K562 (cell line): Measurements from ENCODE around the gene POLK. TPM values are rescaled to one million over a fixed set of nuclear protein-coding genes. Genes with fewer than 3 reads are reported as not detected.

Source experiments
- ATAC-seq: fragments of 200-7000 bp; cut with Tn5 transposase; 3 replicates; pipeline ENCODE4 v1.9.1; 2020; ENCODE audit warnings: moderate library complexity
- BruUV-seq: library from RNA; stranded (reverse); fragments of 400-500 nt; replicated peaks from 2 replicates; lab custom pipeline; 2021; lab: Mats Ljungman, UMichigan
- CTCF ChIA-PET: fragments of 300-600 bp; formaldehyde crosslinking; extraction: SDS; loops from one replicate; lab custom pipeline; 2021; ENCODE audit warnings: low intra/inter-chr PET ratio; lab: Yijun Ruan, JAX
- POLR2A ChIA-PET: fragments of 300-600, 350-650 bp; sonication (Branson Sonifier 250); formaldehyde crosslinking; extraction: SDS; loops from one replicate; lab custom pipeline; 2021; ENCODE audit warnings: antibody characterized with exemption, inconsistent platforms; lab: Yijun Ruan, JAX
- DNase-seq, 4 experiments: peaks; one replicate each; pipeline versions ENCODE4 v3.0.0 to v3.0.0-alpha.2; 2011 to 2018; ENCODE audit warnings: low spot score in 3 of 4, mixed read lengths in 3 of 4; ENCODE audit errors: extremely low read depth in 1 of 4
- FAIRE-seq: peaks from 2 replicates; lab custom pipeline; 2011; peaks lifted over from hg19 to GRCh38; lab: Jason Lieb, UNC
- H2AFZ ChIP-seq: 2 replicates; pipeline ENCODE4 v1.6.0; 2011; ENCODE audit warnings: low read depth, low read length, control low read depth, inconsistent platforms
- H3K27ac ChIP-seq: fragments of 200-600 bp; 3 replicates; pipeline ENCODE4 v1.8.0; 2011; ENCODE audit warnings: low read depth, mild to moderate bottlenecking, control low read depth, inconsistent platforms, low read length, moderate library complexity, mixed read lengths; ENCODE audit errors: extremely low read depth
- H3K27me3 ChIP-seq, 2 experiments: fragments of 300-600 bp in 1 of 2; 2 replicates in 1 of 2; 3 replicates in 1 of 2; pipeline versions ENCODE4 v1.6.0 to v1.8.0; 2011; ENCODE audit warnings: inconsistent platforms in 2 of 2, low read length in 2 of 2, mild to moderate bottlenecking in 1 of 2, mixed read lengths in 1 of 2, moderate library complexity in 1 of 2; ENCODE audit not compliant: control insufficient read depth in 2 of 2, insufficient read depth in 2 of 2
- H3K36me3 ChIP-seq: fragments of 300-600 bp; 3 replicates; pipeline ENCODE4 v1.8.0; 2011; ENCODE audit warnings: mild to moderate bottlenecking, low read length, inconsistent platforms; ENCODE audit not compliant: control insufficient read depth, insufficient read depth
- H3K4me1 ChIP-seq, 2 experiments: fragments of 200-600 bp in 1 of 2; replicated peaks in 1 of 2; 2 replicates in 1 of 2; 3 replicates in 1 of 2; pipeline versions ENCODE4 v1.5.1 to v1.8.0; 2011; ENCODE audit warnings: inconsistent platforms in 2 of 2, low read length in 2 of 2, mild to moderate bottlenecking in 1 of 2, mixed read lengths in 1 of 2, moderate library complexity in 1 of 2; ENCODE audit not compliant: control insufficient read depth in 2 of 2, insufficient read depth in 2 of 2
- H3K4me2 ChIP-seq: 2 replicates; pipeline ENCODE4 v1.6.1; 2011; ENCODE audit warnings: low read length, control low read depth, inconsistent platforms, mixed read lengths; ENCODE audit not compliant: insufficient read depth
- H3K4me3 ChIP-seq: fragments of 200-600 bp; sonication (generic), shearing (Covaris generic); 2 replicates; pipeline ENCODE4 v1.5.1; 2016; ENCODE audit warnings: control low read depth, inconsistent platforms
- H3K79me2 ChIP-seq: fragments of 200-600 bp; 3 replicates; pipeline ENCODE4 v1.8.0; 2011; ENCODE audit warnings: low read length, inconsistent platforms; ENCODE audit not compliant: control insufficient read depth, insufficient read depth
- H3K9ac ChIP-seq, 2 experiments: 2 replicates each; pipeline versions ENCODE4 v1.6.0 to v1.6.1; 2011; ENCODE audit warnings: low read depth in 2 of 2, low read length in 2 of 2, control low read depth in 1 of 2, inconsistent platforms in 1 of 2, mild to moderate bottlenecking in 1 of 2, mixed read lengths in 1 of 2; ENCODE audit not compliant: insufficient read depth in 1 of 2
- H3K9me1 ChIP-seq: one replicate; pipeline ENCODE4 v1.6.0; 2011; ENCODE audit warnings: inconsistent platforms, mild to moderate bottlenecking, low read length, moderate library complexity; ENCODE audit not compliant: control insufficient read depth, insufficient read depth
- H3K9me3 ChIP-seq: replicated peaks from 2 replicates; pipeline ENCODE4 v1.5.1; 2011; ENCODE audit warnings: low read depth, low read length, inconsistent platforms; ENCODE audit not compliant: control insufficient read depth, insufficient read depth
- H4K20me1 ChIP-seq: replicated peaks from 2 replicates; pipeline ENCODE4 v1.6.1; 2011; ENCODE audit warnings: low read length, inconsistent platforms, mixed read lengths; ENCODE audit not compliant: control insufficient read depth, insufficient read depth
- ARID1B ChIP-seq: fragments of 450-650 bp; IDR thresholded peaks from 2 replicates; pipeline ENCODE4 v1.6.1; 2016; ENCODE audit warnings: antibody characterized with exemption, mild to moderate bottlenecking, inconsistent platforms
- ARID2 ChIP-seq: fragments of 450-650 bp; IDR thresholded peaks from 2 replicates; pipeline ENCODE4 v1.6.1; 2017; ENCODE audit warnings: antibody characterized with exemption, mild to moderate bottlenecking
- CEBPB ChIP-seq: fragments of 450-650 bp; IDR thresholded peaks from 2 replicates; pipeline ENCODE4 v1.6.1; 2016; ENCODE audit warnings: missing genetic modification characterization, missing compliant biosample characterization
- CHD4 ChIP-seq: fragments of 200-600 bp; sonication (generic); IDR thresholded peaks from 3 replicates; pipeline ENCODE4 v1.6.1; 2012; ENCODE audit warnings: low read depth, mild to moderate bottlenecking, mixed read lengths, low read length, inconsistent platforms; ENCODE audit not compliant: insufficient read depth, insufficient replicate concordance, poor library complexity, severe bottlenecking
- CXXC5 ChIP-seq: fragments of 250-450 bp; sonication (Bioruptor Pico); IDR thresholded peaks from 2 replicates; pipeline ENCODE4 v1.8.0; 2022; ENCODE audit warnings: inconsistent platforms, mild to moderate bottlenecking, moderate library complexity
- DACH1 ChIP-seq: fragments of 450-650 bp; IDR thresholded peaks from 2 replicates; pipeline ENCODE4 v1.6.1; 2018; ENCODE audit not compliant: partially characterized antibody
- ELF2 ChIP-seq: fragments of 250-450 bp; sonication (Bioruptor Pico); IDR thresholded peaks from 2 replicates; pipeline ENCODE4 v1.5.0; 2021; ENCODE audit warnings: mild to moderate bottlenecking
- RFX1 ChIP-seq: fragments of 450-650 bp; IDR thresholded peaks from 2 replicates; pipeline ENCODE4 v1.6.1; 2016; ENCODE audit warnings: mild to moderate bottlenecking, moderate library complexity
- SETDB1 ChIP-seq: IDR thresholded peaks from one replicate; pipeline ENCODE4 v1.6.1; 2012; ENCODE audit warnings: low read length, control low read depth, inconsistent platforms
- SMARCA4 ChIP-seq: fragments of 450-650 bp; IDR thresholded peaks from 2 replicates; pipeline ENCODE4 v1.6.1; 2016
- ZC3H4 ChIP-seq: sonication (generic); formaldehyde crosslinking; IDR thresholded peaks from 2 replicates; pipeline ENCODE4 v1.9.0; 2021; ENCODE audit warnings: missing genetic modification reagents, borderline replicate concordance
- ZFX ChIP-seq: sonication (generic); formaldehyde crosslinking; IDR thresholded peaks from 2 replicates; pipeline ENCODE4 v1.8.0; 2022; ENCODE audit warnings: mild to moderate bottlenecking, missing genetic modification reagents, moderate library complexity
- ZNF436 ChIP-seq: fragments of 250-450, 450-650 bp; sonication (Bioruptor Pico); formaldehyde crosslinking; IDR thresholded peaks from 2 replicates; pipeline ENCODE4 v1.7.0; 2020; ENCODE audit warnings: mild to moderate bottlenecking
- ZNF584 ChIP-seq: fragments of 200-800 bp; sonication (Bioruptor generic); IDR thresholded peaks from 2 replicates; pipeline ENCODE4 v1.6.1; 2016; ENCODE audit warnings: low read depth, mild to moderate bottlenecking, missing genetic modification characterization, missing compliant biosample characterization
- WGBS: fragments of 100-300 bp; shearing (Covaris generic); methylation state at CpG from one replicate; pipeline ENCODE4 v1.1.6; 2016; ENCODE audit warnings: low coverage, mixed read lengths; ENCODE audit not compliant: insufficient coverage; ENCODE audit errors: missing lambda C conversion rate; 5-methylcytosine and 5-hydroxymethylcytosine counted together
- in situ Hi-C: fragments of 300-500 bp; cut with MboI; formaldehyde crosslinking; loops from 4 replicates; pipeline ENCODE4 v1.15.0; 2018; ENCODE audit warnings: inconsistent platforms, mixed read lengths
- intact Hi-C: fragments of 100-400 bp; cut with micrococcal nuclease; formaldehyde crosslinking; loops from 2 replicates; pipeline ENCODE4 v1.14.2; 2022
- polyA plus RNA-seq, 8 experiments: library from polyadenylated mRNA; depleted of rRNA in 4 of 8; stranded (reverse) in 5 of 8; unstranded in 3 of 8; fragments of >200 nt; fragmentation: Nextera tagmentation in 2 of 8; fragmentation: Illumina TruSeq in 1 of 8; extraction: Ambion mirVana in 2 of 8; extraction: Trizol in 1 of 8; gene quantifications; 2 replicates each; pipeline versions ENCODE4 v1.2.1 to v1.2.3, GENCODE V29; 2011 to 2014; ENCODE audit warnings: inconsistent platforms in 1 of 8, missing spikeins in 1 of 8
- total RNA-seq, 7 experiments: library from RNA; depleted of rRNA in 6 of 7; stranded (reverse); fragments of >200 nt in 6 of 7; fragmentation: Illumina TruSeq in 2 of 7; extraction: Trizol in 2 of 7; gene quantifications; 2 replicates each; pipeline versions ENCODE4 v1.2.1 to v1.2.3, GENCODE V29; 2011 to 2021; ENCODE audit warnings: low replicate concordance in 1 of 7
- TF ChIP-seq, protein P1 (sequence below): fragments of 250-450 bp; sonication (Bioruptor Pico); IDR thresholded peaks from 2 replicates; pipeline ENCODE4 v1.8.0; 2021; ENCODE audit warnings: mild to moderate bottlenecking, moderate library complexity
- TF ChIP-seq, protein P2 (sequence below): fragments of 450-650 bp; formaldehyde crosslinking; IDR thresholded peaks from 2 replicates; pipeline ENCODE4 v1.4.0; 2020; ENCODE audit warnings: mild to moderate bottlenecking, moderate library complexity
- TF ChIP-seq, protein P3 (sequence below): fragments of 150-350 bp; IDR thresholded peaks from 2 replicates; pipeline ENCODE4 v1.6.1; 2014; ENCODE audit warnings: low read depth, mild to moderate bottlenecking, low read length, borderline replicate concordance

The POLK gene
- total and polyA plus RNA-seq, 9 of the 15 experiments (the other 6 are each of a cell fraction or from before 2014, with no cell fraction given): 6.1 to 31.6 (median 16.5) TPM

DNA sequence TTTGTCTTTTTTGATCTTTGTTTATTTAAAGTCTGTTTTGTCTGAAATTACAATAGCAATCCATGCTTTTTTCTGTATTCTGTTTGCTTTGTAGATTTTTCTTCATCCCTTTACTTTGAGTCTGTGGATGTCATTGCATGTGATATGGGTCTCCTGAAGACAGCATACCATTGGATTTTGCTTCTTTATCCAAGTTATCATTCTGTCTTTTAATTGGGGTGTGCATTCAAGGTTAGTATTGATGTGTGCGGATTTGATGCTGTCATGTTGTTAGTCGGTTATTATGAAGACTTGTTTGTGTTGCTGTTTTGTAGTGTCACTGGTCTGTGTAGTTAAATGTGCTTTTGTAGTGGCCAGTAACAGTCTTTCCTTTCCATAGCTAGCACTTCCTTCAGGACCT lies 23.0 kb downstream of the POLK start (continued):
- TF ChIP-seq, protein P1, sequence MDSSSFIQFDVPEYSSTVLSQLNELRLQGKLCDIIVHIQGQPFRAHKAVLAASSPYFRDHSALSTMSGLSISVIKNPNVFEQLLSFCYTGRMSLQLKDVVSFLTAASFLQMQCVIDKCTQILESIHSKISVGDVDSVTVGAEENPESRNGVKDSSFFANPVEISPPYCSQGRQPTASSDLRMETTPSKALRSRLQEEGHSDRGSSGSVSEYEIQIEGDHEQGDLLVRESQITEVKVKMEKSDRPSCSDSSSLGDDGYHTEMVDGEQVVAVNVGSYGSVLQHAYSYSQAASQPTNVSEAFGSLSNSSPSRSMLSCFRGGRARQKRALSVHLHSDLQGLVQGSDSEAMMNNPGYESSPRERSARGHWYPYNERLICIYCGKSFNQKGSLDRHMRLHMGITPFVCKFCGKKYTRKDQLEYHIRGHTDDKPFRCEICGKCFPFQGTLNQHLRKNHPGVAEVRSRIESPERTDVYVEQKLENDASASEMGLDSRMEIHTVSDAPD (CRISPR knock-in tag): no peak
- no peak for TF ChIP-seq ARID2
- no peak for TF ChIP-seq CHD4
- no peak for TF ChIP-seq DACH1
- TF ChIP-seq SETDB1: no peak
- no peak for TF ChIP-seq CXXC5 (CRISPR knock-in tag)

DNA sequence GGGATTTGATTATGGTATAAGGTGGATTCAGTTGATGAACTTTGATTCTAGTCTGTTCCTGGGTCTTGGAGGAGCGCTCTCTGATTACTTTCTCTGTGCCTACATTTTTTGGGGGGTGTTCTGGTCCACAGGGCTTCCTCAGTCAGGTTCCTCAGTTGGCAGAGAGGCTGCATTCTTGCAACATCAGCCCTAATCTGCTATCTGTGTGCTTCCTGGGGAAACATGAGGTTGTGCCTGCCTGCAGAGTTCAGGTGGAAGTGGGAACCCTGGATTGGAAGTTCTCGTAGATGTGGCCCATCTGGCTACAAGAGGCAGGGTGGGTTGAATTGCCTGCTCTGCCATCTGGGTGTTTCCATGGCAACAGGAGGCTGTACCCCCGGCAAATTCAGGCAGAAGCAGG lies 24.5 kb downstream of the POLK start:
- no peaks in the 10 kb centered on the region for H3K27me3 ChIP-seq
- H3K9ac ChIP-seq: peak overlapping the region in 1 of 2 experiments; percentile 59; a peak in 1 of 4 replicates
- H3K4me3 ChIP-seq: no peak overlapping the region
- H3K9me1 ChIP-seq: no peaks in the 10 kb centered on the region
- ATAC-seq (no peak), DNase-seq (no peak), FAIRE-seq (no peak)
- peaks cover 0 to 9% of the 10 kb centered on the region in 2 experiments; a peak in 2 of 5 replicates for H3K4me1 ChIP-seq
- CTCF ChIA-PET: no interaction called here
- peaks cover 46% of the 10 kb centered on the region for H3K79me2 ChIP-seq
- no peak overlapping the region for H3K4me2 ChIP-seq
- H3K9me3 ChIP-seq: no peaks in the 10 kb centered on the region
- intact Hi-C loops (no loop called here), in situ Hi-C loops (no loop called here)
- POLR2A ChIA-PET: interaction anchor here (0.9 to 1.2 kb wide), 2 partner anchors 10 to 24 kb away, joined by 3 to 6 read pairs; partner anchors contain the start of genes CERT1 and POLK
- no TSS peak for BruUV-seq
- no peak overlapping the region for H3K27ac ChIP-seq
- WGBS: 73% methylated on average over 3 of the region's 3 CpGs
- H4K20me1 ChIP-seq: no peaks in the 10 kb centered on the region
- no peak overlapping the region for H2AFZ ChIP-seq
- H3K36me3 ChIP-seq: no peaks in the 10 kb centered on the region
- TF ChIP-seq, protein P2, sequence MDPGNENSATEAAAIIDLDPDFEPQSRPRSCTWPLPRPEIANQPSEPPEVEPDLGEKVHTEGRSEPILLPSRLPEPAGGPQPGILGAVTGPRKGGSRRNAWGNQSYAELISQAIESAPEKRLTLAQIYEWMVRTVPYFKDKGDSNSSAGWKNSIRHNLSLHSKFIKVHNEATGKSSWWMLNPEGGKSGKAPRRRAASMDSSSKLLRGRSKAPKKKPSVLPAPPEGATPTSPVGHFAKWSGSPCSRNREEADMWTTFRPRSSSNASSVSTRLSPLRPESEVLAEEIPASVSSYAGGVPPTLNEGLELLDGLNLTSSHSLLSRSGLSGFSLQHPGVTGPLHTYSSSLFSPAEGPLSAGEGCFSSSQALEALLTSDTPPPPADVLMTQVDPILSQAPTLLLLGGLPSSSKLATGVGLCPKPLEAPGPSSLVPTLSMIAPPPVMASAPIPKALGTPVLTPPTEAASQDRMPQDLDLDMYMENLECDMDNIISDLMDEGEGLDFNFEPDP (CRISPR knock-in tag): no peak
- TF ChIP-seq ZNF584 (no peak), RFX1 (peak; percentile 72), SMARCA4 (no peak), ARID1B (no peak), CEBPB (0 out of 2 replicates have a peak, but pooled peaks have one; percentile 20), ZFX (CRISPR knock-in tag) (no peak), ELF2 (CRISPR knock-in tag) (no peak), ZC3H4 (CRISPR knock-in tag) (no peak), ZNF436 (no peak)
- TF ChIP-seq, protein P3, sequence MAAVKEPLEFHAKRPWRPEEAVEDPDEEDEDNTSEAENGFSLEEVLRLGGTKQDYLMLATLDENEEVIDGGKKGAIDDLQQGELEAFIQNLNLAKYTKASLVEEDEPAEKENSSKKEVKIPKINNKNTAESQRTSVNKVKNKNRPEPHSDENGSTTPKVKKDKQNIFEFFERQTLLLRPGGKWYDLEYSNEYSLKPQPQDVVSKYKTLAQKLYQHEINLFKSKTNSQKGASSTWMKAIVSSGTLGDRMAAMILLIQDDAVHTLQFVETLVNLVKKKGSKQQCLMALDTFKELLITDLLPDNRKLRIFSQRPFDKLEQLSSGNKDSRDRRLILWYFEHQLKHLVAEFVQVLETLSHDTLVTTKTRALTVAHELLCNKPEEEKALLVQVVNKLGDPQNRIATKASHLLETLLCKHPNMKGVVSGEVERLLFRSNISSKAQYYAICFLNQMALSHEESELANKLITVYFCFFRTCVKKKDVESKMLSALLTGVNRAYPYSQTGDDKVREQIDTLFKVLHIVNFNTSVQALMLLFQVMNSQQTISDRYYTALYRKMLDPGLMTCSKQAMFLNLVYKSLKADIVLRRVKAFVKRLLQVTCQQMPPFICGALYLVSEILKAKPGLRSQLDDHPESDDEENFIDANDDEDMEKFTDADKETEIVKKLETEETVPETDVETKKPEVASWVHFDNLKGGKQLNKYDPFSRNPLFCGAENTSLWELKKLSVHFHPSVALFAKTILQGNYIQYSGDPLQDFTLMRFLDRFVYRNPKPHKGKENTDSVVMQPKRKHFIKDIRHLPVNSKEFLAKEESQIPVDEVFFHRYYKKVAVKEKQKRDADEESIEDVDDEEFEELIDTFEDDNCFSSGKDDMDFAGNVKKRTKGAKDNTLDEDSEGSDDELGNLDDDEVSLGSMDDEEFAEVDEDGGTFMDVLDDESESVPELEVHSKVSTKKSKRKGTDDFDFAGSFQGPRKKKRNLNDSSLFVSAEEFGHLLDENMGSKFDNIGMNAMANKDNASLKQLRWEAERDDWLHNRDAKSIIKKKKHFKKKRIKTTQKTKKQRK: no peak
